Peyer's patch (tissue), 4 donors: ENCODE results near the gene BRCA1. TPM values are rescaled to one million over a fixed set of nuclear protein-coding genes. Genes with fewer than 3 reads are reported as not detected.
"Not testable (repeated sequence)": the region's sequence is repeated elsewhere in the genome, so short reads cannot be mapped to it uniquely, and the experiment has no call there.

Experiments
- DNase-seq, 3 donors: peaks; one replicate each; pipeline ENCODE4 v3.0.0-alpha.2; 2017 to 2019
- H3K27ac ChIP-seq, 4 donors: fragments of 200-600 bp; sonication (generic); one replicate each; pipeline ENCODE4 v1.5.1; 2016 to 2019
- H3K27me3 ChIP-seq, 2 donors: fragments of 200-600 bp; sonication (generic); one replicate each; pipeline ENCODE4 v1.5.1; 2019
- H3K36me3 ChIP-seq, 3 donors: fragments of 200-600 bp; sonication (generic); one replicate each; pipeline ENCODE4 v1.5.1; 2016 to 2019
- H3K4me1 ChIP-seq, 4 donors: fragments of 200-600 bp; sonication (generic); one replicate each; pipeline ENCODE4 v1.5.1; 2016 to 2019
- H3K4me3 ChIP-seq, 4 donors: fragments of 200-600 bp; sonication (generic); 1 replicate in 3 of 4; 2 replicates in 1 of 4; pipeline ENCODE4 v1.5.1; 2016 to 2019; ENCODE audit warnings: mild to moderate bottlenecking in 1 of 4
- H3K9me3 ChIP-seq, 4 donors: fragments of 200-600 bp; sonication (generic); one replicate each; pipeline ENCODE4 v1.5.1; 2016 to 2019; ENCODE audit warnings: mild to moderate bottlenecking in 1 of 4
- POLR2A ChIP-seq, 2 donors: fragments of 450-650 bp; IDR thresholded peaks; one replicate each; pipeline ENCODE4 v1.5.1; 2017; ENCODE audit warnings: antibody characterized with exemption in 2 of 2, mild to moderate bottlenecking in 2 of 2, moderate library complexity in 2 of 2
- total RNA-seq, 4 donors: library from RNA; depleted of rRNA; stranded (reverse); fragments of >200 nt; gene quantifications; one replicate each; pipeline ENCODE4 v1.1.0, GENCODE V29; 2016
- TF ChIP-seq, protein P1 (sequence below), 6 experiments: fragments of 450-650 bp in 4 of 6; fragments of 200-600 bp in 2 of 6; sonication (generic) in 1 of 6; IDR thresholded peaks; one replicate each; pipeline ENCODE4 v1.5.1; 2017 to 2019; ENCODE audit warnings: antibody characterized with exemption in 6 of 6, mild to moderate bottlenecking in 3 of 6, moderate library complexity in 1 of 6

The BRCA1 gene
- total RNA-seq, 4 donors from 2014 or later: 9.0 to 38.0 (median 14.2) TPM

DNA sequence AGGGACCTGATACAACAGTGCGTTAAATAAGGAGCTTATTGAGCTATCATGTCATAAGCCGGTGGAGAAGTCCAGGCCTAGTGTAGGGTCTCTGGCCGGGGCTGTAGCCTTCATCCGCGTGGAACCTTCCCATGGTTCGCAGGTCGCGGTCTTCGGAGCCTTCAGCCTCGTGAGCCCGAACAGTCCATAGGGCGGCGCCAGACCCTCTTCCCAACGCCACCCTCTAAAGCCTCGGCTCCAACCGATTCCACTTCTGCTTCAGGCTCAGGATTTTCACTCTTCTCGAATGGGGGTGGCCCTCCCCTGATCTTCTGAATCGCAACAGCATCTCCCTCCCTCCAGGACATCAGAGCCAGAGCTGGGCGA is 10.3 kb upstream of the BRCA1 start:
- no peak for DNase-seq
- Histone ChIP-seq H3K36me3 (peaks cover 0 to 33% (median 0%) of the 10 kb centered on the region in 3 donors), H3K4me1 (no peaks in the 10 kb centered on the region), H3K27me3 (no peaks in the 10 kb centered on the region), H3K9me3 (no peaks in the 10 kb centered on the region), H3K4me3 (no peak overlapping the region), H3K27ac (no peak overlapping the region)
- TF ChIP-seq POLR2A (IDR thresholded peaks at IDR 0.05): no peak
- TF ChIP-seq, protein P1, sequence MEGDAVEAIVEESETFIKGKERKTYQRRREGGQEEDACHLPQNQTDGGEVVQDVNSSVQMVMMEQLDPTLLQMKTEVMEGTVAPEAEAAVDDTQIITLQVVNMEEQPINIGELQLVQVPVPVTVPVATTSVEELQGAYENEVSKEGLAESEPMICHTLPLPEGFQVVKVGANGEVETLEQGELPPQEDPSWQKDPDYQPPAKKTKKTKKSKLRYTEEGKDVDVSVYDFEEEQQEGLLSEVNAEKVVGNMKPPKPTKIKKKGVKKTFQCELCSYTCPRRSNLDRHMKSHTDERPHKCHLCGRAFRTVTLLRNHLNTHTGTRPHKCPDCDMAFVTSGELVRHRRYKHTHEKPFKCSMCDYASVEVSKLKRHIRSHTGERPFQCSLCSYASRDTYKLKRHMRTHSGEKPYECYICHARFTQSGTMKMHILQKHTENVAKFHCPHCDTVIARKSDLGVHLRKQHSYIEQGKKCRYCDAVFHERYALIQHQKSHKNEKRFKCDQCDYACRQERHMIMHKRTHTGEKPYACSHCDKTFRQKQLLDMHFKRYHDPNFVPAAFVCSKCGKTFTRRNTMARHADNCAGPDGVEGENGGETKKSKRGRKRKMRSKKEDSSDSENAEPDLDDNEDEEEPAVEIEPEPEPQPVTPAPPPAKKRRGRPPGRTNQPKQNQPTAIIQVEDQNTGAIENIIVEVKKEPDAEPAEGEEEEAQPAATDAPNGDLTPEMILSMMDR (IDR thresholded peaks at IDR 0.05): no peak

DNA sequence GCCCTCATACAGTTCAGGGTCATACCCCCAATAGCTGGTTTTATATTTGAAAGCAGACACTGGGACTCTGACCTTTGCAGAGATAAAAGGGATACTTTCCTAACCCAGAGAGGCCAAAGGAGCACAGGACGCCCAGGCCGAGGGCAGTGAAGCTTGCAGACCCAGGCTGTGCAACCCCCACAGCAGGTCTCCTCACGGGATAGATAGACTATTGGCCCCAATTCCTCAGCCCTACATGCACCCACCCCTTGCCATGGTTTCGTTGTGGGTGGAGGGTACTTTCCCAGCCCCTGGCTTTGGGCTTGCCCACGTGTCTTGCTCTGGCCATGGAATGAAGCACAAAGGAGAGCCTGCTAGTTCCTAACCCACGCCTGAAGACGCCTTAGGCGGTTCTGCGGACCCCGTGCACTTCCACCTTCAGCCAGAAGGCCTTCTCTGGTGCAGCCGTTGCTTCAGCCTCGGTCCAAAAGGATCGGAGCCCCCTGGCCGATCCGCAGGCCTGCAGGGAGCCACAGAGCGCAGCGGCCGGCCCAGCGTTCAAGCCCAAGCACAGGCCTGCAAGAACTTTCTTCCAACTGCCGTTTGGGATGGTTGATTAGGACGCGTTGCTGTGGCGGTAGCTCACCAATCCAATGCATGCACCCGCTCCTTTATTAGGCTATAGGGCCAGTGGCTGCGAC is 9.8 kb upstream of the BRCA1 start:
- TF ChIP-seq POLR2A (IDR thresholded peaks at IDR 0.05): no peak
- TF ChIP-seq, protein P1 (IDR thresholded peaks at IDR 0.05): no peak
- H3K27me3 ChIP-seq: no peaks in the 10 kb centered on the region
- peaks cover 0 to 33% (median 0%) of the 10 kb centered on the region in 3 donors for H3K36me3 ChIP-seq
- no peak for DNase-seq
- H3K4me3 ChIP-seq: no peak overlapping the region
- no peaks in the 10 kb centered on the region for H3K4me1 ChIP-seq
- no peaks in the 10 kb centered on the region for H3K9me3 ChIP-seq
- no peak overlapping the region for H3K27ac ChIP-seq

DNA sequence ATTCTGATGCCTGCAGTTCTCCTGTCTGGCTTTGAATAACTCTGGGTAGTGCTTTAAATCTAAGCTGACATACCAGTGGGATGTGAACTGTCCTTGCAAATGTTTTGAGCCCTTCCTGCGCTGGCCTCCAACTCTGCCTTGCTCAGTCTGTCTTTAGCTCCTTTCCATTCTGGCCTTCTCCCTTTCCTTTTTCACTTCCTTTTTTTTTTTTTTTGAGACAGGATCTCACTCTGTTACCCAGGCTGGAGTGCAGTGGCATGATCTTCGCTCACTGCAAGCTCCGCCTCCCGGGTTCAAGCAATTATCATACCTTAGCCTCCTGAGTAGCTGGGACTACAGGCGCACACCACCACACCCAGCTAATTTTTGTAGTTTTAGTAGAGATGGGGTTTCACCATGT is 8.3 kb upstream of the BRCA1 start:
- H3K4me1 ChIP-seq, H3K4me3 ChIP-seq, H3K27ac ChIP-seq, H3K9me3 ChIP-seq, DNase-seq, H3K27me3 ChIP-seq: not testable (repeated sequence)
- peaks cover 0 to 33% (median 0%) of the 10 kb centered on the region in 3 donors for H3K36me3 ChIP-seq

DNA sequence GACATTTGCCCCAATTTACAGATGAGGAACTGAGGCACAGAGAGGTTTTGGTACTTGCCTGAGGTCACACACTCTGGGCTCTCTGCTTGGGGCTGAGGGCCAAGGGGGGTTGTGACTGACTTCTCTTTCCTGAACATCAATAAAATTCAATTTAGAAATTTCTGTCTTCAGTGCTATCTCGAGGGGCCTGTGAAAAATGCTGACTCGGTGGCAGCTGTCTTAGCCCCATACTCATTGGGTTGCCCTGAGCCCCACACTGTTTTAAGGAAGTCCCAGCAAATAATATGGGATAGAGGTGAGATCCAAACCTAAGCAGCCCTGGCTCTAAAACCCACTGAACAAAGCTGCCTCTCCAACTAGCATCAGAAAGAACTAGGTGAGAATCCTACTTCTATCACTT is 7.0 kb upstream of the BRCA1 start:
- no peak for TF ChIP-seq POLR2A (IDR thresholded peaks at IDR 0.05)
- TF ChIP-seq, protein P1 (IDR thresholded peaks at IDR 0.05): no peak
- peak in 1 of 3 donors; percentile 17 for DNase-seq
- no peak overlapping the region for H3K4me3 ChIP-seq
- H3K4me1 ChIP-seq: no peaks in the 10 kb centered on the region
- no peaks in the 10 kb centered on the region for H3K9me3 ChIP-seq
- H3K27ac ChIP-seq: no peak overlapping the region
- peaks cover 0 to 33% (median 0%) of the 10 kb centered on the region in 3 donors for H3K36me3 ChIP-seq
- no peaks in the 10 kb centered on the region for H3K27me3 ChIP-seq

DNA sequence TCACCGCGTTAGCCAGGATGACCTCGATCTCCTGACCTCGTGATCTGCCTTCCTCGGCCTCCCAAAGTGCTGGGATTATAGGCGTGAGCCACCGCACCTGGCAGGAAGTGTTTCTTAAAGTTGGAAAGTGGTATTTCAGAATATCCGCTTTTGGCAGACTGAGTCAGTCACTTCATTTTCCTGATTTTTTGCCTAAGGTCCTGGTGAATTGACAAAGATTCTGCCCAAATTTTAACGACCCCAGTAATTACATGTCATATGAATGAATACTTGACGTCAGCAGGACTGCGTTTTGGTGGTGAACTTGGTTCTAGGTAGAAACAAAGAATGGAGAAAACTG is 4.5 kb upstream of the BRCA1 start:
- H3K27me3 ChIP-seq: no peaks in the 10 kb centered on the region
- peaks cover 0 to 12% (median 3%) of the 10 kb centered on the region in 4 donors for H3K4me1 ChIP-seq
- no peaks in the 10 kb centered on the region for H3K9me3 ChIP-seq
- no peak for DNase-seq
- no peak overlapping the region for H3K27ac ChIP-seq
- peaks cover 0 to 26% (median 0%) of the 10 kb centered on the region in 3 donors for H3K36me3 ChIP-seq
- TF ChIP-seq, protein P1 (IDR thresholded peaks at IDR 0.05): no peak
- TF ChIP-seq POLR2A (IDR thresholded peaks at IDR 0.05): no peak
- no peak overlapping the region for H3K4me3 ChIP-seq

DNA sequence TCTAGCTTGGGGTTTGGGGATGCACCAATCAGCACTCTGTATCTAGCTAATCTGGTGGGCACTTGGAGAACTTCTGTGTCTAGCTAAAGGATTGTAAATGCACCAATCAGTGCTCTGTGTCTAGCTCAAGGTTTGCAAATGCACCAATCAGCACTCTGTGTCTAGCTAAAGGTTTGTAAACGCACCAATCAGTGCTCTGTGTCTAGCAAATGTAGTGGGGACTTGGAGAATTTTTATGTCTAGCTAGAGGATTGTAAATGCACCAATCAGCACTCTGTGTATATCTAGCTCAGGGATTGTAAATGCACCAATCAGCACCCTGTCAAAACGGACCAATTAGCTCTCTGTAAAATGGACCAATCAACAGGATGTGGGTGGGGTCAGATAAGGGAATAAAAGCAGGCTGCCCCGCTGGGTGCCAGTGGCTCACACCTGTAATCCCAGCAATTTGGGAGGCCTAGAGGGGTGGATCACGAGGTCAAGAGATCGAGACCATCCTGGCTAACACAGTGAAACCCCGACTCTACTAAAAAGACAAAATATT is 2.2 kb upstream of the BRCA1 start:
- H3K9me3 ChIP-seq, H3K36me3 ChIP-seq, H3K27ac ChIP-seq, H3K27me3 ChIP-seq, H3K4me3 ChIP-seq: not testable (repeated sequence)
- peaks cover 0 to 12% (median 6%) of the 10 kb centered on the region in 4 donors for H3K4me1 ChIP-seq
- DNase-seq: peak in 1 of 3 donors; percentile 17
